Pancreas (tissue), 10 donors: ENCODE data around the gene PAPPA2. TPM values are rescaled to one million over a fixed set of nuclear protein-coding genes. Genes with fewer than 3 reads are reported as not detected.
"Not testable (repeated sequence)": the region's sequence is repeated elsewhere in the genome, so short reads cannot be mapped to it uniquely, and the experiment has no call there.

Experiments used
- ATAC-seq, 4 donors: fragments of 200-7000 bp; cut with Tn5 transposase; one replicate each; pipeline versions ENCODE4 v1.8.0 to v1.9.1; 2020; ENCODE audit warnings: mild to moderate bottlenecking in 4 of 4, moderate library complexity in 4 of 4
- DNase-seq, 6 donors: peaks; one replicate each; pipeline ENCODE4 v3.0.0-alpha.2; 2020
- FAIRE-seq: peaks from 2 replicates; lab custom pipeline; 2012; peaks lifted over from hg19 to GRCh38; lab: Jason Lieb, UNC
- H3K27ac ChIP-seq, 4 donors: fragments of 200-600 bp; sonication (generic); 1 replicate in 3 of 4; 2 replicates in 1 of 4; pipeline versions ENCODE4 v1.5.0 to v1.8.0; 2020
- H3K27me3 ChIP-seq, 4 donors: fragments of 200-600 bp; one replicate each; pipeline ENCODE4 v1.8.0; 2021
- H3K36me3 ChIP-seq, 3 donors: fragments of 200-600 bp; sonication (generic) in 1 of 3; one replicate each; pipeline versions ENCODE4 v1.5.0 to v1.8.0; 2020 to 2021
- H3K4me1 ChIP-seq, 3 donors: fragments of 200-600 bp; one replicate each; pipeline ENCODE4 v1.8.0; 2021
- H3K4me3 ChIP-seq, 4 donors: fragments of 200-600 bp; sonication (generic) in 2 of 4; one replicate each; pipeline versions ENCODE4 v1.5.0 to v1.8.0; 2020 to 2021
- H3K9me3 ChIP-seq, 4 donors: fragments of 200-600 bp; one replicate each; pipeline ENCODE4 v1.8.0; 2021
- WGBS, 2 donors: extraction: QIAGEN DNeasy Blood & Tissue Kit; methylation state at CpG; one replicate each; pipeline ENCODE4 v1.1.7; 2013; 5-methylcytosine and 5-hydroxymethylcytosine counted together
- intact Hi-C, 3 donors: fragments of 100-400 bp; cut with DNase I; formaldehyde crosslinking; loops; one replicate each; pipeline versions ENCODE4 v1.11.1 to v1.14.2; 2022
- polyA plus RNA-seq, 2 donors: library from polyadenylated mRNA; stranded (reverse); fragments of 200-250 nt; gene quantifications; one replicate each; pipeline ENCODE4 v1.2.3, GENCODE V29; 2013
- total RNA-seq, 6 donors: library from RNA; stranded (reverse); fragmentation: NEBNext Ultra II Directional in 4 of 6; extraction: Animal tissue kit (Norgen Biotek cat#: 25700) in 4 of 6; gene quantifications; one replicate each; pipeline versions ENCODE4 v1.2.1 to v1.2.4, GENCODE V29; 2021 to 2023
- TF ChIP-seq, protein P1 (sequence below), 4 donors: fragments of 200-600 bp; sonication (generic) in 3 of 4; IDR thresholded peaks; one replicate each; pipeline versions ENCODE4 v1.5.0 to v1.8.0; 2021; ENCODE audit warnings: antibody characterized with exemption in 4 of 4
- donor health status: healthy with polysubstance abuse.
- donor health status: DM: no; HTN: no; CAD: no; lungs with moderate emphysema.
- donor health status: DM: no; HTN: no; CAD: no.
- donor health status: control.
- donor health status: control.
- donor health status: Bipolar disorder and iron deficiency.
- donor health status: DM: yes; HTN: yes; CAD: no.
- donor health status: DM: no; HTN: no; CAD: no.
- donor health status: DM: no; HTN: no; CAD: no.
- donor health status: DM: yes; HTN: yes; CAD: no.

Gene PAPPA2, protein sequence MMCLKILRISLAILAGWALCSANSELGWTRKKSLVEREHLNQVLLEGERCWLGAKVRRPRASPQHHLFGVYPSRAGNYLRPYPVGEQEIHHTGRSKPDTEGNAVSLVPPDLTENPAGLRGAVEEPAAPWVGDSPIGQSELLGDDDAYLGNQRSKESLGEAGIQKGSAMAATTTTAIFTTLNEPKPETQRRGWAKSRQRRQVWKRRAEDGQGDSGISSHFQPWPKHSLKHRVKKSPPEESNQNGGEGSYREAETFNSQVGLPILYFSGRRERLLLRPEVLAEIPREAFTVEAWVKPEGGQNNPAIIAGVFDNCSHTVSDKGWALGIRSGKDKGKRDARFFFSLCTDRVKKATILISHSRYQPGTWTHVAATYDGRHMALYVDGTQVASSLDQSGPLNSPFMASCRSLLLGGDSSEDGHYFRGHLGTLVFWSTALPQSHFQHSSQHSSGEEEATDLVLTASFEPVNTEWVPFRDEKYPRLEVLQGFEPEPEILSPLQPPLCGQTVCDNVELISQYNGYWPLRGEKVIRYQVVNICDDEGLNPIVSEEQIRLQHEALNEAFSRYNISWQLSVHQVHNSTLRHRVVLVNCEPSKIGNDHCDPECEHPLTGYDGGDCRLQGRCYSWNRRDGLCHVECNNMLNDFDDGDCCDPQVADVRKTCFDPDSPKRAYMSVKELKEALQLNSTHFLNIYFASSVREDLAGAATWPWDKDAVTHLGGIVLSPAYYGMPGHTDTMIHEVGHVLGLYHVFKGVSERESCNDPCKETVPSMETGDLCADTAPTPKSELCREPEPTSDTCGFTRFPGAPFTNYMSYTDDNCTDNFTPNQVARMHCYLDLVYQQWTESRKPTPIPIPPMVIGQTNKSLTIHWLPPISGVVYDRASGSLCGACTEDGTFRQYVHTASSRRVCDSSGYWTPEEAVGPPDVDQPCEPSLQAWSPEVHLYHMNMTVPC (N-terminal part only)
- total RNA-seq = 1 to 10 TPM in 5 of 6 donors, under 1 TPM in 1; 0.51 to 6.9 (median 2.0) TPM
- 1 to 10 TPM in 1 of 2 donors, under 1 TPM in 1; 0.87 to 3.1 TPM for polyA plus RNA-seq

- no peaks in the 10 kb centered on the region for H3K9me3 ChIP-seq
- H3K27ac ChIP-seq = no peak within 1 kb of the TSS
- intact Hi-C loops = no loop called here
- no peak within 1 kb of the TSS for H3K4me3 ChIP-seq
- peaks cover 0 to 3% (median 0%) of the 10 kb centered on the region in 3 donors for H3K4me1 ChIP-seq
- ATAC-seq (no peak), FAIRE-seq (no peak), DNase-seq (peak in 1 of 6 donors; percentile 19)
- H3K36me3 ChIP-seq = no peaks in the 10 kb centered on the region
- TF ChIP-seq, protein P1, sequence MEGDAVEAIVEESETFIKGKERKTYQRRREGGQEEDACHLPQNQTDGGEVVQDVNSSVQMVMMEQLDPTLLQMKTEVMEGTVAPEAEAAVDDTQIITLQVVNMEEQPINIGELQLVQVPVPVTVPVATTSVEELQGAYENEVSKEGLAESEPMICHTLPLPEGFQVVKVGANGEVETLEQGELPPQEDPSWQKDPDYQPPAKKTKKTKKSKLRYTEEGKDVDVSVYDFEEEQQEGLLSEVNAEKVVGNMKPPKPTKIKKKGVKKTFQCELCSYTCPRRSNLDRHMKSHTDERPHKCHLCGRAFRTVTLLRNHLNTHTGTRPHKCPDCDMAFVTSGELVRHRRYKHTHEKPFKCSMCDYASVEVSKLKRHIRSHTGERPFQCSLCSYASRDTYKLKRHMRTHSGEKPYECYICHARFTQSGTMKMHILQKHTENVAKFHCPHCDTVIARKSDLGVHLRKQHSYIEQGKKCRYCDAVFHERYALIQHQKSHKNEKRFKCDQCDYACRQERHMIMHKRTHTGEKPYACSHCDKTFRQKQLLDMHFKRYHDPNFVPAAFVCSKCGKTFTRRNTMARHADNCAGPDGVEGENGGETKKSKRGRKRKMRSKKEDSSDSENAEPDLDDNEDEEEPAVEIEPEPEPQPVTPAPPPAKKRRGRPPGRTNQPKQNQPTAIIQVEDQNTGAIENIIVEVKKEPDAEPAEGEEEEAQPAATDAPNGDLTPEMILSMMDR (IDR thresholded peaks at IDR 0.05) = no peak
- no peaks in the 10 kb centered on the region for H3K27me3 ChIP-seq
- 71 to 79% methylated on average over 6 of the region's 6 CpGs for WGBS, 2 donors
These were observed at the start of gene PAPPA2 for GRCh38 chr1:176462674-176463378. Gene PAPPA2, plus strand, starts transcription at chr1:176463175. Its CDS starts 93,148 bp downstream, at chr1:176556323.

DNA sequence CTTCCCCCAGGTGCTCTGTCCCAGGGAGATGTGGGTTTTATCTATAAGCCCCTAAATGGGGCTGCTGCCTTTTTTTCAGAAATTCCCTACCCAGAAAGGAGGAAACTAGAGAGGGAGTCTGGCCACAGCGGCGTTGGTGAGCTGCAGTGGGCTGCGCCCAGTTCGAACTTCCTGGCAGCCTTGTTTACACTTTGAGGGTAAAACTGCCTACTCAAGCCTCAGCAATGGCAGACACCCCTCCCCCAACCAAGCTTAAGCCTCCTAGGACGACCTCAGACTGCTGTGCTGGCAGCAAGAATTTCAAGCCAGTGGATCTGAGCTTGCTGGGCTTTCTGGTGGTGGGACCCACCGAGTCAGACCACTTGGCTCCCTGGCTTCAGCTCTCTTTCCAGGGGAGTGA, 46.2 kb upstream of the PAPPA2 start:
- Histone ChIP-seq H3K27me3 (no peaks in the 10 kb centered on the region), H3K36me3 (no peaks in the 10 kb centered on the region), H3K4me1 (no peaks in the 10 kb centered on the region), H3K9me3 (no peaks in the 10 kb centered on the region), H3K27ac (no peak overlapping the region), H3K4me3 (no peak overlapping the region)
- TF ChIP-seq, protein P1 (IDR thresholded peaks at IDR 0.05) = no peak
- intact Hi-C loops = no loop called here
- 56 to 64% methylated on average over 6 of the region's 6 CpGs for WGBS, 2 donors
- peak in 1 of 6 donors; percentile 9 for DNase-seq
- no peak for FAIRE-seq
- no peak for ATAC-seq

GRCh38 chr1:176419608-176420007, 43.4 kb upstream of the PAPPA2 start:
- intact Hi-C loops, H3K4me1 ChIP-seq, H3K27ac ChIP-seq, ATAC-seq, H3K36me3 ChIP-seq, H3K4me3 ChIP-seq, FAIRE-seq, H3K9me3 ChIP-seq, DNase-seq, H3K27me3 ChIP-seq: not testable (repeated sequence)
- 69 to 85% methylated on average over 1 of the region's 1 CpG for WGBS, 2 donors

GRCh38 chr1:176434234-176434633, 28.7 kb upstream of the PAPPA2 start:
- Histone ChIP-seq H3K27me3 (no peaks in the 10 kb centered on the region), H3K4me1 (no peaks in the 10 kb centered on the region), H3K27ac (no peak overlapping the region), H3K4me3 (no peak overlapping the region), H3K36me3 (no peaks in the 10 kb centered on the region), H3K9me3 (no peaks in the 10 kb centered on the region)
- DNase-seq = no peak
- TF ChIP-seq, protein P1 (IDR thresholded peaks at IDR 0.05) = no peak
- no peak for ATAC-seq
- intact Hi-C loops = no loop called here
- 45 to 53% methylated on average over 2 of the region's 2 CpGs for WGBS, 2 donors
- FAIRE-seq = no peak

DNA sequence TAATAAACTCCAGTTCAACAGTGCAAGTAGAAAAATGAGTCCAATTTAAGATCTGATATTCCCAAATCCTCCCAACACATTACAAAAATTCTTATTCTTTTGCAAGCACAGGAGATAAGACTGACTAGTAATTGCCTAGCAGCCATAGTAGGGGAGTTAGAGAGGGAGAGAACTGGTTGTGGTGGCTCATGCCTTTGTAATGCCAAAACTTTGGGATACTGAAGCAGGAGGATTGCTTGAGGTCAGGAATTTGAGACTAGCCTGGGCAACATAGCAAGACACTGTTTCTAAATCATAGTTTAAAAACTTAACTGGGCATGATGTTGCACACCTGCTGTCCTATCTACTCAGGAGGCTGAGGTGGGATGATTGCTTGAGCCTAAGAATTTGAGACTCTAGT, 26.7 kb upstream of the PAPPA2 start:
- DNase-seq (no peak), ATAC-seq (no peak), FAIRE-seq (no peak)
- H3K9me3 ChIP-seq = no peaks in the 10 kb centered on the region
- H3K4me1 ChIP-seq = no peaks in the 10 kb centered on the region
- intact Hi-C loops = no loop called here
- no peaks in the 10 kb centered on the region for H3K27me3 ChIP-seq
- H3K36me3 ChIP-seq = no peaks in the 10 kb centered on the region
- TF ChIP-seq, protein P1 (IDR thresholded peaks at IDR 0.05) = no peak
- H3K27ac ChIP-seq = no peak overlapping the region
- no peak overlapping the region for H3K4me3 ChIP-seq
